ENCODE data around the gene CLTB.

DNA sequence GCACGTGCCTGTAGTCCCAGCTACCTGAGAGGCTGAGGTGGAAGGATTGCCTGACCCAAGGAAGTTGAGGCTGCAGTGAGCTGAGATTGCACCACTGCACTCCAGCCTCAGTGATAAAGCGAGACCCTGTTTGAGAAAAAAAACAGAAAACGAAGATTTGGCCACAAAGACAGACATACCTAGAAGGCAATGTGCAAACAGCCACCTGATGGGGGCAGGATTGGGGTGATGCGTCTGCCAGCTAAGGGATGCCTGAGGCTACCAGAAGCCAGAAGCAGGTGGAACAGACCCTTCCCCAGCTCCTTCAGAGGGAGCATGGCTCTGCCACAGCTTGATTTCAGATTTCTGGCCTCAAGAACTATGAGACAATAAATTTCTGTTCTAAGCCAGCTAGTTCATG is 24.9 kb downstream of the CLTB start:
- TF ChIP-seq, protein P1, sequence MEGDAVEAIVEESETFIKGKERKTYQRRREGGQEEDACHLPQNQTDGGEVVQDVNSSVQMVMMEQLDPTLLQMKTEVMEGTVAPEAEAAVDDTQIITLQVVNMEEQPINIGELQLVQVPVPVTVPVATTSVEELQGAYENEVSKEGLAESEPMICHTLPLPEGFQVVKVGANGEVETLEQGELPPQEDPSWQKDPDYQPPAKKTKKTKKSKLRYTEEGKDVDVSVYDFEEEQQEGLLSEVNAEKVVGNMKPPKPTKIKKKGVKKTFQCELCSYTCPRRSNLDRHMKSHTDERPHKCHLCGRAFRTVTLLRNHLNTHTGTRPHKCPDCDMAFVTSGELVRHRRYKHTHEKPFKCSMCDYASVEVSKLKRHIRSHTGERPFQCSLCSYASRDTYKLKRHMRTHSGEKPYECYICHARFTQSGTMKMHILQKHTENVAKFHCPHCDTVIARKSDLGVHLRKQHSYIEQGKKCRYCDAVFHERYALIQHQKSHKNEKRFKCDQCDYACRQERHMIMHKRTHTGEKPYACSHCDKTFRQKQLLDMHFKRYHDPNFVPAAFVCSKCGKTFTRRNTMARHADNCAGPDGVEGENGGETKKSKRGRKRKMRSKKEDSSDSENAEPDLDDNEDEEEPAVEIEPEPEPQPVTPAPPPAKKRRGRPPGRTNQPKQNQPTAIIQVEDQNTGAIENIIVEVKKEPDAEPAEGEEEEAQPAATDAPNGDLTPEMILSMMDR (IDR thresholded peaks at IDR 0.05; ENCODE audit: low read depth, low read length, poor library complexity, severe bottlenecking) = no peak
- TF ChIP-seq EZH2phosphoT487 (IDR thresholded peaks at IDR 0.05; ENCODE audit: borderline replicate concordance, low read length) = no peak
